Neutrophil (primary cell): Measurements from ENCODE around the gene XPR1.

Experiments used
- H3K27ac ChIP-seq: fragments of 200-600 bp; sonication (generic); 2 replicates; pipeline ENCODE4 v1.5.1; 2016; ENCODE audit warnings: mild to moderate bottlenecking, moderate library complexity
- H3K27me3 ChIP-seq: fragments of 200-600 bp; sonication (generic); 2 replicates; pipeline ENCODE4 v1.6.0; 2016; ENCODE audit warnings: mild to moderate bottlenecking
- H3K36me3 ChIP-seq: fragments of 200-600 bp; sonication (generic); 2 replicates; pipeline ENCODE4 v1.5.1; 2017
- H3K4me1 ChIP-seq, 2 experiments: fragments of 200-600 bp in 1 of 2; sonication (generic) in 1 of 2; 1 replicate in 1 of 2; 2 replicates in 1 of 2; pipeline versions ENCODE4 v1.5.1 to v1.6.1; 2013 to 2016; ENCODE audit warnings: low read depth in 1 of 2, low read length in 1 of 2, mild to moderate bottlenecking in 1 of 2, moderate library complexity in 1 of 2; ENCODE audit not compliant: control insufficient read depth in 1 of 2, insufficient read depth in 1 of 2
- H3K4me3 ChIP-seq, 2 experiments: fragments of 200-600 bp in 1 of 2; sonication (generic) in 1 of 2; 1 replicate in 1 of 2; 2 replicates in 1 of 2; pipeline ENCODE4 v1.5.1; 2013 to 2016; ENCODE audit warnings: low read depth in 1 of 2, low read length in 1 of 2, mild to moderate bottlenecking in 1 of 2, moderate library complexity in 1 of 2
- H3K9me3 ChIP-seq: fragments of 200-600 bp; sonication (generic); 2 replicates; pipeline ENCODE4 v1.5.1; 2016
- TF ChIP-seq, protein P1 (sequence below): fragments of 200-600 bp; sonication (generic); IDR thresholded peaks from 2 replicates; pipeline ENCODE4 v1.5.1; 2016; ENCODE audit warnings: antibody characterized with exemption

Gene XPR1

DNA sequence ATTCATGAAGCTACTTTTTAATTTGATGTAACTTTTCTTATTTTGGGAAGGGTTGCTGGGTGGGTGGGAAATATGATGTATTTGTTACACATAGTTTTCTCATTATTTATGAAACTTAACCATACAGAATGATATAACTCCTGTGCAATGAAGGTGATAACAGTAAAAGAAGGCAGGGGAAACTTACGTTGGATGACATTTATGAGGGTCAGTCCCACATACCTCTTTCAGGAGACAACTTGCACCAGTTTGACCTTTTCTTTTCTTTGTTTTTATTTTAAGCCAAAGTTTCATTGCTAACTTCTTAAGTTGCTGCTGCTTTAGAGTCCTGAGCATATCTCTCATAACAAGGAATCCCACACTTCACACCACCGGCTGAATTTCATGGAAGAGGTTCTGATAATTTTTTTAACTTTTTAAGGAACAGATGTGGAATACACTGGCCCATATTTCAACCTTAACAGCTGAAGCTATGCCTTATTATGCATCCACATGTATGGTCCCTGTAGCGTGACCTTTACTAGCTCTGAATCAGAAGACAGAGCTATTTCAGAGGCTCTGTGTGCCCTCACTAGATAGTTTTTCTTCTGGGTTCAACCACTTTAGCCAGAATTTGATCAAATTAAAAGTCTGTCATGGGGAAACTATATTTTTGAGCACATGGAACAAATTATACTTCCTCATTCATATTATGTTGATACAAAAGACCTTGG lies 252.9 kb downstream of the XPR1 start:
- Histone ChIP-seq H3K27ac (no peak overlapping the region), H3K27me3 (no peaks in the 10 kb centered on the region), H3K4me1 (no peaks in the 10 kb centered on the region), H3K9me3 (no peaks in the 10 kb centered on the region), H3K4me3 (no peak overlapping the region), H3K36me3 (peaks cover 6% of the 10 kb centered on the region)
- TF ChIP-seq, protein P1, sequence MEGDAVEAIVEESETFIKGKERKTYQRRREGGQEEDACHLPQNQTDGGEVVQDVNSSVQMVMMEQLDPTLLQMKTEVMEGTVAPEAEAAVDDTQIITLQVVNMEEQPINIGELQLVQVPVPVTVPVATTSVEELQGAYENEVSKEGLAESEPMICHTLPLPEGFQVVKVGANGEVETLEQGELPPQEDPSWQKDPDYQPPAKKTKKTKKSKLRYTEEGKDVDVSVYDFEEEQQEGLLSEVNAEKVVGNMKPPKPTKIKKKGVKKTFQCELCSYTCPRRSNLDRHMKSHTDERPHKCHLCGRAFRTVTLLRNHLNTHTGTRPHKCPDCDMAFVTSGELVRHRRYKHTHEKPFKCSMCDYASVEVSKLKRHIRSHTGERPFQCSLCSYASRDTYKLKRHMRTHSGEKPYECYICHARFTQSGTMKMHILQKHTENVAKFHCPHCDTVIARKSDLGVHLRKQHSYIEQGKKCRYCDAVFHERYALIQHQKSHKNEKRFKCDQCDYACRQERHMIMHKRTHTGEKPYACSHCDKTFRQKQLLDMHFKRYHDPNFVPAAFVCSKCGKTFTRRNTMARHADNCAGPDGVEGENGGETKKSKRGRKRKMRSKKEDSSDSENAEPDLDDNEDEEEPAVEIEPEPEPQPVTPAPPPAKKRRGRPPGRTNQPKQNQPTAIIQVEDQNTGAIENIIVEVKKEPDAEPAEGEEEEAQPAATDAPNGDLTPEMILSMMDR, result no peak

DNA sequence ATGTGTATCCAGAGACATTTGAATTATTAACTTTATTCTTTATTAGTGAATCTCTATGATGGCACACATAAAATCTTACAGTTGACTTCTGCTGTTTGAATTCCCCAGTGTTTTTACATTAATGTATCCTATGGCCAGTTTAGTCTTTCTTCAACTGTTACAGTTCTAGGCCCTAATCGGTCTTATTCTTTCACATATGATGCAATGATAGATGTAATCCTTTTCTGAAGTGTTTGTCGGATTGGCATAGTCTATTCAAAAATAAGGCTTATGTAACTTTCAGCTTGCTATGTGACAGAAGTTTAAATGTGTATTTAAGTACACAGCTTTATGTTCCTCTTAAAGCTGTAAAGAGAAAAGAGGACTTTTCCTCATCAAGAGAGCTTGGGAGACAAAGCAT lies 254.5 kb downstream of the XPR1 start:
- H3K4me3 ChIP-seq, result no peak overlapping the region
- H3K4me1 ChIP-seq, result no peaks in the 10 kb centered on the region
- H3K27me3 ChIP-seq, result no peaks in the 10 kb centered on the region
- H3K9me3 ChIP-seq, result no peaks in the 10 kb centered on the region
- no peak overlapping the region for H3K27ac ChIP-seq
- TF ChIP-seq, protein P1, result no peak
- no peaks in the 10 kb centered on the region for H3K36me3 ChIP-seq

DNA sequence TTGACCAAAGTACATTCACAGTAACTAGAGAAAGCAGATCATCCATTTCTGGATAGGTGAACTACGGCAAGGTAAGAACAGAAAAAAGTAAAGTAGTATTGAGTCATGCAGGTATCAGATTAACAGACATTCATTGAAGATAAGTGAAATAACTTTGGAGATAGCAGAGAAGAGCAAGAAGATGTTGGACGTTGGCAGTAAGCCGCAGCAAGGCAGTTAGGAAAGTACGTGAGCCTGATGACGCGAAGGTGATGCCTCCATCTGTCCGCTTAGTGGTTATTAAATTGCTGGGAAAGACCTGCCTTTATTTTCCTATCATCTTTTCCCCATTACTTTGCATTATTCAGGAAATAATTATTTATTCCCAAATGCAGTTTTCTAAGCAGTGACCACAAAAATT lies 256.0 kb downstream of the XPR1 start:
- Histone ChIP-seq H3K36me3 (no peaks in the 10 kb centered on the region), H3K9me3 (no peaks in the 10 kb centered on the region), H3K27ac (no peak overlapping the region), H3K4me3 (no peak overlapping the region), H3K4me1 (no peaks in the 10 kb centered on the region), H3K27me3 (no peaks in the 10 kb centered on the region)
- TF ChIP-seq, protein P1, result no peak

DNA sequence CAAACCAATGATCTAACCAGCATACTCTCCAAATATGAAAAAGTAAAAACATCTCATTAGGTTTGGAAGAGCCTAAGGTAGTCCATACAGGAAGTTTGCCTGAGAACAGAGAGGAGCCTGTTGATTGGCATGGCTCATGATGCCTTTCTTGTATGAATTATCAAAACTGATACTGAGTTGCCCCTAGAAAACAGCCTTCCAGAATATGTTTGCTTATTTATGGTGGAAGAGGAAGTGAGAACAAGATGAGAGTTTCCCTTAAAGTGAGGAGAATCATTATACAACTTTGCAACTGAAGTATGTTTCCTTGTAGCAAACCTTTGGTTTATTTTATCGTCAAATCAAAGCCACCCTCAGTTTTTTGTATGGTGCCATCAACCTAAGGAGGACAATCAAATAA lies 257.0 kb downstream of the XPR1 start:
- TF ChIP-seq, protein P1, result no peak
- Histone ChIP-seq H3K27me3 (no peaks in the 10 kb centered on the region), H3K27ac (no peak overlapping the region)

DNA sequence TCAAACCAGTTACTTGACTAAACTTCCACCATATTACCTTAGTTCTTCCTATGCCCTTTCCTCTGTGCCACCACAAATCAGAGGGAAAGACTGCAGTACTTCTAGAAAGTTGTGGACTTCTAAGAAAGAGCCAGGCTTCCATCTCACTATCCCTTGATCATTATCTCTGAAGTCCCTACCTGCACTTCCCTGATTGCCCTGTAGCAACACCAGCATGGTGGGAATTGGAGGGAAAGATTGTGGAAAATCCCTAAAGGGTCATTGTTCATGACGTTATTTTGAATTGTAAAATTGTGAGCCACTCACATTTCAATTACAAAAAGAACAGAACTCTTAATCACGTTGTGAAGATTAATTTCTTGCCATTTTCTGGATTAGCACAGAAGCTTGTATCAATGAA lies 257.5 kb downstream of the XPR1 start:
- Histone ChIP-seq H3K27ac (no peak overlapping the region), H3K36me3 (no peaks in the 10 kb centered on the region), H3K27me3 (no peaks in the 10 kb centered on the region), H3K4me1 (no peaks in the 10 kb centered on the region), H3K9me3 (no peaks in the 10 kb centered on the region), H3K4me3 (no peak overlapping the region)
- TF ChIP-seq, protein P1, result no peak

More for the DNA sequence above, 257.0 kb downstream of the XPR1 start:
- no peaks in the 10 kb centered on the region for H3K4me1 ChIP-seq
- no peak overlapping the region for H3K4me3 ChIP-seq
- H3K9me3 ChIP-seq, result no peaks in the 10 kb centered on the region
- no peaks in the 10 kb centered on the region for H3K36me3 ChIP-seq
